ENCODE data around the gene P3H2.

Gene P3H2

GRCh38 chr3:189947068-189947467, 173.6 kb downstream of the P3H2 start:
- ATAC-seq (ENCODE audit: low read depth) (no peak), DNase-seq (ENCODE audit: low spot score in 2 of 2) (no peak)
- H3K4me1 Mint-ChIP-seq, result peaks cover 5% of the 10 kb centered on the region
- peaks cover 6% of the 10 kb centered on the region for H3K27me3 Mint-ChIP-seq
- H3K4me3 Mint-ChIP-seq, result no peak overlapping the region
- no peak overlapping the region for H3K27ac Mint-ChIP-seq
- no peaks in the 10 kb centered on the region for H3K9me3 Mint-ChIP-seq
- H3K36me3 Mint-ChIP-seq, result no peaks in the 10 kb centered on the region

GRCh38 chr3:189945935-189946709, 174.6 kb downstream of the P3H2 start:
- Mint-ChIP-seq H3K4me1 (peaks cover 5% of the 10 kb centered on the region), H3K9me3 (no peaks in the 10 kb centered on the region), H3K27me3 (peaks cover 3% of the 10 kb centered on the region), H3K36me3 (no peaks in the 10 kb centered on the region), H3K27ac (no peak overlapping the region), H3K4me3 (no peak overlapping the region)
- no peak for ATAC-seq (ENCODE audit: low read depth)
- no peak for DNase-seq (ENCODE audit: low spot score in 2 of 2)

GRCh38 chr3:189944285-189945145, 176.2 kb downstream of the P3H2 start:
- Mint-ChIP-seq H3K9me3 (no peaks in the 10 kb centered on the region), H3K27me3 (peaks cover 4% of the 10 kb centered on the region), H3K4me1 (peaks cover 5% of the 10 kb centered on the region), H3K27ac (no peak overlapping the region), H3K4me3 (no peak overlapping the region), H3K36me3 (no peaks in the 10 kb centered on the region)
- ATAC-seq (ENCODE audit: low read depth), result no peak
- DNase-seq (ENCODE audit: low spot score in 2 of 2), result no peak

- Mint-ChIP-seq H3K4me1 (no peaks in the 10 kb centered on the region), H3K27me3 (peaks cover 1% of the 10 kb centered on the region), H3K27ac (no peak overlapping the region), H3K36me3 (no peaks in the 10 kb centered on the region), H3K9me3 (no peaks in the 10 kb centered on the region), H3K4me3 (no peak overlapping the region)
- DNase-seq (ENCODE audit: low spot score in 2 of 2) (no peak), ATAC-seq (ENCODE audit: low read depth) (no peak)
Measured at GRCh38 chr3:189942948-189943347, 177.7 kb downstream of the P3H2 start.

GRCh38 chr3:189941679-189942078, 179.0 kb downstream of the P3H2 start:
- Mint-ChIP-seq H3K9me3 (no peaks in the 10 kb centered on the region), H3K27me3 (peaks cover 1% of the 10 kb centered on the region), H3K4me3 (no peak overlapping the region), H3K4me1 (no peaks in the 10 kb centered on the region), H3K27ac (no peak overlapping the region), H3K36me3 (no peaks in the 10 kb centered on the region)
- ATAC-seq (ENCODE audit: low read depth) (no peak), DNase-seq (ENCODE audit: low spot score in 2 of 2) (no peak)

GRCh38 chr3:189941125-189941524, 179.6 kb downstream of the P3H2 start:
- Mint-ChIP-seq H3K27me3 (peaks cover 1% of the 10 kb centered on the region), H3K27ac (no peak overlapping the region)

GRCh38 chr3:189937302-189938127, 183.2 kb downstream of the P3H2 start:
- peaks cover 3% of the 10 kb centered on the region for H3K27me3 Mint-ChIP-seq
- H3K9me3 Mint-ChIP-seq, result no peaks in the 10 kb centered on the region
- no peak overlapping the region for H3K27ac Mint-ChIP-seq
- no peak overlapping the region for H3K4me3 Mint-ChIP-seq
- no peak for ATAC-seq (ENCODE audit: low read depth)
- no peak for DNase-seq (ENCODE audit: low spot score in 2 of 2)
- no peaks in the 10 kb centered on the region for H3K4me1 Mint-ChIP-seq
- H3K36me3 Mint-ChIP-seq, result no peaks in the 10 kb centered on the region

More at GRCh38 chr3:189941125-189941524, 179.6 kb downstream of the P3H2 start:
- DNase-seq (ENCODE audit: low spot score in 2 of 2), result no peak
- ATAC-seq (ENCODE audit: low read depth), result no peak
- H3K4me1 Mint-ChIP-seq, result no peaks in the 10 kb centered on the region
- H3K4me3 Mint-ChIP-seq, result no peak overlapping the region
- H3K36me3 Mint-ChIP-seq, result no peaks in the 10 kb centered on the region
- no peaks in the 10 kb centered on the region for H3K9me3 Mint-ChIP-seq

GRCh38 chr3:189936201-189936945, 184.3 kb downstream of the P3H2 start:
- H3K27me3 Mint-ChIP-seq, result peaks cover 3% of the 10 kb centered on the region
- H3K9me3 Mint-ChIP-seq, result no peaks in the 10 kb centered on the region
- no peak for DNase-seq (ENCODE audit: low spot score in 2 of 2)
- H3K27ac Mint-ChIP-seq, result no peak overlapping the region
- ATAC-seq (ENCODE audit: low read depth), result no peak
- no peaks in the 10 kb centered on the region for H3K4me1 Mint-ChIP-seq
- no peak overlapping the region for H3K4me3 Mint-ChIP-seq
- H3K36me3 Mint-ChIP-seq, result no peaks in the 10 kb centered on the region

- no peak for ATAC-seq (ENCODE audit: low read depth)
- Mint-ChIP-seq H3K27ac (no peak overlapping the region), H3K36me3 (no peaks in the 10 kb centered on the region), H3K27me3 (no peaks in the 10 kb centered on the region), H3K9me3 (no peaks in the 10 kb centered on the region), H3K4me3 (no peak overlapping the region), H3K4me1 (no peaks in the 10 kb centered on the region)
- no peak for DNase-seq (ENCODE audit: low spot score in 2 of 2)
Measured at GRCh38 chr3:189927975-189928895, 192.5 kb downstream of the P3H2 start.

GRCh38 chr3:189921770-189922169, 198.9 kb downstream of the P3H2 start:
- no peaks in the 10 kb centered on the region for H3K9me3 Mint-ChIP-seq
- no peaks in the 10 kb centered on the region for H3K27me3 Mint-ChIP-seq
- DNase-seq (ENCODE audit: low spot score in 2 of 2) (no peak), ATAC-seq (ENCODE audit: low read depth) (no peak)
- H3K4me1 Mint-ChIP-seq, result no peaks in the 10 kb centered on the region
- H3K4me3 Mint-ChIP-seq, result no peak overlapping the region
- H3K27ac Mint-ChIP-seq, result no peak overlapping the region
- H3K36me3 Mint-ChIP-seq, result no peaks in the 10 kb centered on the region

GRCh38 chr3:189914799-189915198, 205.9 kb downstream of the P3H2 start:
- H3K4me1 Mint-ChIP-seq, result no peaks in the 10 kb centered on the region
- no peaks in the 10 kb centered on the region for H3K9me3 Mint-ChIP-seq
- DNase-seq (ENCODE audit: low spot score in 2 of 2) (no peak), ATAC-seq (ENCODE audit: low read depth) (no peak)
- no peaks in the 10 kb centered on the region for H3K36me3 Mint-ChIP-seq
- H3K27ac Mint-ChIP-seq, result no peak overlapping the region
- no peak overlapping the region for H3K4me3 Mint-ChIP-seq
- H3K27me3 Mint-ChIP-seq, result peaks cover 7% of the 10 kb centered on the region

GRCh38 chr3:189911001-189911400, 209.7 kb downstream of the P3H2 start:
- no peaks in the 10 kb centered on the region for H3K4me1 Mint-ChIP-seq
- H3K36me3 Mint-ChIP-seq, result no peaks in the 10 kb centered on the region
- H3K4me3 Mint-ChIP-seq, result no peak overlapping the region
- ATAC-seq (ENCODE audit: low read depth), result no peak
- no peak for DNase-seq (ENCODE audit: low spot score in 2 of 2)
- no peak overlapping the region for H3K27ac Mint-ChIP-seq
- peaks cover 8% of the 10 kb centered on the region for H3K27me3 Mint-ChIP-seq
- no peaks in the 10 kb centered on the region for H3K9me3 Mint-ChIP-seq

- H3K9me3 Mint-ChIP-seq, result no peaks in the 10 kb centered on the region
- H3K36me3 Mint-ChIP-seq, result no peaks in the 10 kb centered on the region
- no peak overlapping the region for H3K4me3 Mint-ChIP-seq
- DNase-seq (ENCODE audit: low spot score in 2 of 2) (no peak), ATAC-seq (ENCODE audit: low read depth) (no peak)
- no peaks in the 10 kb centered on the region for H3K4me1 Mint-ChIP-seq
- no peak overlapping the region for H3K27ac Mint-ChIP-seq
- peaks cover 8% of the 10 kb centered on the region for H3K27me3 Mint-ChIP-seq
Measured at GRCh38 chr3:189909573-189909972, 211.1 kb downstream of the P3H2 start.
